SK-N-SH (cell line): Measurements from ENCODE around the gene DLEC1. TPM values are rescaled to one million over a fixed set of nuclear protein-coding genes. Genes with fewer than 3 reads are reported as not detected.

ENCODE experiments used
- CTCF ChIA-PET: fragments of 300-600, 350-600 bp; formaldehyde crosslinking; extraction: SDS; loops from one replicate; lab custom pipeline; 2021; lab: Yijun Ruan, JAX
- POLR2A ChIA-PET: fragments of 350-600 bp; sonication (Branson Sonifier 250); formaldehyde crosslinking; extraction: SDS; loops from one replicate; lab custom pipeline; 2020; ENCODE audit warnings: antibody characterized with exemption, inconsistent platforms; lab: Yijun Ruan, JAX
- DNase-seq: peaks from one replicate; pipeline ENCODE4 v3.0.0; 2012
- H2AFZ ChIP-seq: fragments of 200-600 bp; sonication (generic); 2 replicates; pipeline ENCODE4 v1.8.1; 2016; ENCODE audit warnings: antibody characterized with exemption, mild to moderate bottlenecking, low read depth
- H3F3A ChIP-seq: fragments of 200-600 bp; sonication (generic); replicated peaks from 2 replicates; pipeline ENCODE3; 2016; ENCODE audit warnings: antibody characterized with exemption, mild to moderate bottlenecking; ENCODE audit not compliant: insufficient read depth
- H3K27ac ChIP-seq, 2 experiments: fragments of 200-500 bp in 1 of 2; fragments of 200-600 bp in 1 of 2; sonication (Bioruptor generic) in 1 of 2; sonication (generic), shearing (Covaris generic) in 1 of 2; 2 replicates each; pipeline versions ENCODE4 v1.5.1 to v1.6.1; 2014 to 2016; ENCODE audit warnings: low read depth in 2 of 2, inconsistent platforms in 1 of 2, low read length in 1 of 2, mild to moderate bottlenecking in 1 of 2, mixed read lengths in 1 of 2
- H3K27me3 ChIP-seq: fragments of 200-600 bp; sonication (generic), shearing (Covaris generic); 2 replicates; pipeline ENCODE4 v1.6.1; 2016; ENCODE audit warnings: mixed run types; ENCODE audit not compliant: insufficient read depth
- H3K36me3 ChIP-seq, 2 experiments: fragments of 200-500 bp in 1 of 2; fragments of 200-600 bp in 1 of 2; sonication (Bioruptor generic) in 1 of 2; sonication (generic) in 1 of 2; replicated peaks in 1 of 2; 2 replicates each; pipeline versions ENCODE3 to v1.5.1; 2014 to 2016; ENCODE audit warnings: low read length in 1 of 2, mild to moderate bottlenecking in 1 of 2; ENCODE audit not compliant: insufficient read depth in 2 of 2, control insufficient read depth in 1 of 2
- H3K4me1 ChIP-seq, 2 experiments: fragments of 200-500 bp in 1 of 2; fragments of 200-600 bp in 1 of 2; sonication (Bioruptor generic) in 1 of 2; sonication (generic), shearing (Covaris generic) in 1 of 2; 2 replicates each; pipeline versions ENCODE4 v1.5.1 to v1.6.1; 2014 to 2016; ENCODE audit warnings: low read depth in 1 of 2, low read length in 1 of 2, mixed run types in 1 of 2; ENCODE audit not compliant: insufficient read depth in 2 of 2, control insufficient read depth in 1 of 2
- H3K4me2 ChIP-seq: fragments of 200-600 bp; sonication (generic), shearing (Covaris generic); 2 replicates; pipeline ENCODE4 v1.6.1; 2017; ENCODE audit warnings: mixed run types
- H3K4me3 ChIP-seq, 2 experiments: fragments of 200-500 bp in 1 of 2; fragments of 200-600 bp in 1 of 2; sonication (Bioruptor generic) in 1 of 2; sonication (generic), shearing (Covaris generic) in 1 of 2; 2 replicates each; pipeline versions ENCODE4 v1.5.1 to v1.8.1; 2014 to 2016; ENCODE audit warnings: low read depth in 2 of 2, inconsistent platforms in 1 of 2, low read length in 1 of 2, mild to moderate bottlenecking in 1 of 2, mixed read lengths in 1 of 2, moderate library complexity in 1 of 2
- H3K79me2 ChIP-seq: fragments of 200-600 bp; sonication (generic); 2 replicates; pipeline ENCODE4 v1.8.1; 2017; ENCODE audit warnings: mild to moderate bottlenecking; ENCODE audit not compliant: insufficient read depth
- H3K9ac ChIP-seq: fragments of 200-600 bp; sonication (generic); 2 replicates; pipeline ENCODE4 v1.6.1; 2017; ENCODE audit warnings: mixed run types
- H3K9me2 ChIP-seq: fragments of 200-600 bp; sonication (generic); 2 replicates; pipeline ENCODE4 v1.6.1; 2017; ENCODE audit warnings: mixed run types
- H3K9me3 ChIP-seq: fragments of 200-600 bp; sonication (generic); 2 replicates; pipeline ENCODE4 v1.6.1; 2017; ENCODE audit warnings: mixed run types, mild to moderate bottlenecking, moderate library complexity
- H4K20me1 ChIP-seq: fragments of 200-600 bp; sonication (generic); 2 replicates; pipeline ENCODE4 v1.6.1; 2017; ENCODE audit warnings: mild to moderate bottlenecking, mixed run types; ENCODE audit not compliant: insufficient read depth
- ELF1 ChIP-seq: IDR thresholded peaks from 2 replicates; pipeline ENCODE4 v1.4.0; 2012
- FOSL2 ChIP-seq: IDR thresholded peaks from 2 replicates; pipeline ENCODE4 v1.4.0; 2012; ENCODE audit warnings: low read depth, mild to moderate bottlenecking, moderate library complexity, borderline replicate concordance
- FOXJ3 ChIP-seq: sonication (generic); formaldehyde crosslinking; IDR thresholded peaks from 2 replicates; pipeline ENCODE4 v1.5.1; 2020; ENCODE audit warnings: mild to moderate bottlenecking, missing genetic modification reagents
- FOXM1 ChIP-seq: IDR thresholded peaks from 2 replicates; pipeline ENCODE4 v1.4.0; 2012; ENCODE audit warnings: low read depth, mild to moderate bottlenecking
- JUND ChIP-seq: IDR thresholded peaks from 2 replicates; pipeline ENCODE4 v1.4.0; 2012
- MEF2A ChIP-seq: IDR thresholded peaks from 2 replicates; pipeline ENCODE4 v1.4.0; 2012; ENCODE audit warnings: low read depth, borderline replicate concordance
- NRF1 ChIP-seq: IDR thresholded peaks from 2 replicates; pipeline ENCODE4 v1.6.1; 2012; ENCODE audit warnings: low read depth, mild to moderate bottlenecking, low read length
- POLR2AphosphoS5 ChIP-seq: IDR thresholded peaks from 2 replicates; pipeline ENCODE4 v1.6.1; 2012; ENCODE audit warnings: low read depth, low read length
- RFX5 ChIP-seq: IDR thresholded peaks from 2 replicates; pipeline ENCODE4 v1.6.1; 2012; ENCODE audit warnings: mild to moderate bottlenecking, improper control_type of control experiment, low read length
- RXRA ChIP-seq: IDR thresholded peaks from 2 replicates; pipeline ENCODE4 v1.4.0; 2012; ENCODE audit warnings: low read depth, mild to moderate bottlenecking, borderline replicate concordance
- SIN3A ChIP-seq: IDR thresholded peaks from 2 replicates; pipeline ENCODE4 v1.6.1; 2012; ENCODE audit warnings: low read depth, mild to moderate bottlenecking, low read length, moderate library complexity, borderline replicate concordance
- TAF1 ChIP-seq: IDR thresholded peaks from 2 replicates; pipeline ENCODE4 v1.6.1; 2012; ENCODE audit warnings: low read depth, mild to moderate bottlenecking, low read length, moderate library complexity, borderline replicate concordance
- TCF12 ChIP-seq: IDR thresholded peaks from 2 replicates; pipeline ENCODE4 v1.4.0; 2012
- TEAD4 ChIP-seq: IDR thresholded peaks from 2 replicates; pipeline ENCODE4 v1.4.0; 2012; ENCODE audit warnings: mild to moderate bottlenecking, borderline replicate concordance; ENCODE audit not compliant: insufficient read depth
- WGBS: methylation state at CpG from one replicate; pipeline ENCODE4 v1.1.6; 2017; ENCODE audit warnings: low lambda C conversion rate; 5-methylcytosine and 5-hydroxymethylcytosine counted together
- polyA plus RNA-seq, 3 experiments: library from polyadenylated mRNA; depleted of rRNA; stranded (reverse); fragments of >200 nt; gene quantifications; 2 replicates each; pipeline ENCODE4 v1.2.3, GENCODE V29; 2012
- TF ChIP-seq, protein P1 (sequence below): IDR thresholded peaks from 2 replicates; pipeline ENCODE4 v1.4.0; 2012; ENCODE audit warnings: low read depth, borderline replicate concordance
- TF ChIP-seq, protein P2 (sequence below): IDR thresholded peaks from 2 replicates; pipeline ENCODE4; 2012

Gene DLEC1
- polyA plus RNA-seq, 1 of the 3 experiments (the other 2 are of a cell fraction), result 0.02 TPM

DNA sequence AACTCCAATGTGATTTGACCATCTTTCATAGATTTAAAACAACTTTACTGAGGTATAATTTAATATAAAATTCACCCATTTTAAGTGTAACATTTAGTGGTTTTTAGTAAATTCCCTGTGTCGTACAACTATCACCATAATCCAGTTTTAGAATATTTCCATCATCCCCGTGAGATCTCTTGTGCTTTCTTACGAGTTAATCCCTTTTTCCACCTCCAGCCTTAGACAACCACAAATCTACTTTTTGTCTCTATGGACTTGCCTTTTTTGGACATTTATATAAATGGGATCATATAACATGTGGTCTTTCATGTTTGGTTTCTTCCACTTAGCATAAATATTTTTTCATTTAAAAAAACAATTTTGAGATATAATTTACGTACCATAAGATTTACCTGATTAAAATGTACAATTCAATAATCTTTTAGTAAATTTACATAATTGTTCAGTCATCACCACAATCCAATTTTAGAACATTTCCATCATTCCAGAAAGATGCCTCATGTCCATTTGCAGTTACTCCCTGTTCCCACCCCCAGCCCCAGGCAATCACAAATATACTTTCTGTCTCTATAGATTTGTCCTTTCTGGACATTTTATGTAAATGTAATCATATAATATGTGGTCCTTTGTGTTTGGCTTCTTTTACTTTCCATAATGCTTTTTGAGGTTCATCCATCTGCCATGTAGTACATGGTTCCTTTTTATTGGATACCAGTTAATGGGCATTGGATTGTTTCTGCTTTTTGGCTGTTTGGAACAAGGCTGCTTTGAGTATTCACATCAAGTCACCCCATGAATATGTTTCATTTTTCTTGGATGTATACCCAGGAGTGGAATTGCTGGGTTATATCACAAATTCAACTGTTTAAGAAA, 129.4 kb downstream of the DLEC1 start:
- H3K27me3 ChIP-seq, result no peaks in the 10 kb centered on the region
- WGBS, result 38% methylated on average over 4 of the region's 4 CpGs
- peaks cover 32% of the 10 kb centered on the region for H4K20me1 ChIP-seq
- TF ChIP-seq TEAD4 (0 out of 2 replicates have a peak, but pooled peaks have one; percentile 26), TAF1 (no peak), SIN3A (no peak), FOSL2 (peak; percentile 58; the same call in 1 of the 2 replicates), ELF1 (no peak), RFX5 (no peak), FOXJ3 (no peak), MEF2A (no peak), FOXM1 (no peak), NRF1 (no peak), JUND (peak; percentile 57), TCF12 (peak; percentile 32; the same call in 1 of the 2 replicates), POLR2AphosphoS5 (no peak; the same call in 1 of the 2 replicates)
- TF ChIP-seq, protein P1, sequence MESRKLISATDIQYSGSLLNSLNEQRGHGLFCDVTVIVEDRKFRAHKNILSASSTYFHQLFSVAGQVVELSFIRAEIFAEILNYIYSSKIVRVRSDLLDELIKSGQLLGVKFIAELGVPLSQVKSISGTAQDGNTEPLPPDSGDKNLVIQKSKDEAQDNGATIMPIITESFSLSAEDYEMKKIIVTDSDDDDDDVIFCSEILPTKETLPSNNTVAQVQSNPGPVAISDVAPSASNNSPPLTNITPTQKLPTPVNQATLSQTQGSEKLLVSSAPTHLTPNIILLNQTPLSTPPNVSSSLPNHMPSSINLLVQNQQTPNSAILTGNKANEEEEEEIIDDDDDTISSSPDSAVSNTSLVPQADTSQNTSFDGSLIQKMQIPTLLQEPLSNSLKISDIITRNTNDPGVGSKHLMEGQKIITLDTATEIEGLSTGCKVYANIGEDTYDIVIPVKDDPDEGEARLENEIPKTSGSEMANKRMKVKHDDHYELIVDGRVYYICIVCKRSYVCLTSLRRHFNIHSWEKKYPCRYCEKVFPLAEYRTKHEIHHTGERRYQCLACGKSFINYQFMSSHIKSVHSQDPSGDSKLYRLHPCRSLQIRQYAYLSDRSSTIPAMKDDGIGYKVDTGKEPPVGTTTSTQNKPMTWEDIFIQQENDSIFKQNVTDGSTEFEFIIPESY, result no peak
- TF ChIP-seq, protein P2, sequence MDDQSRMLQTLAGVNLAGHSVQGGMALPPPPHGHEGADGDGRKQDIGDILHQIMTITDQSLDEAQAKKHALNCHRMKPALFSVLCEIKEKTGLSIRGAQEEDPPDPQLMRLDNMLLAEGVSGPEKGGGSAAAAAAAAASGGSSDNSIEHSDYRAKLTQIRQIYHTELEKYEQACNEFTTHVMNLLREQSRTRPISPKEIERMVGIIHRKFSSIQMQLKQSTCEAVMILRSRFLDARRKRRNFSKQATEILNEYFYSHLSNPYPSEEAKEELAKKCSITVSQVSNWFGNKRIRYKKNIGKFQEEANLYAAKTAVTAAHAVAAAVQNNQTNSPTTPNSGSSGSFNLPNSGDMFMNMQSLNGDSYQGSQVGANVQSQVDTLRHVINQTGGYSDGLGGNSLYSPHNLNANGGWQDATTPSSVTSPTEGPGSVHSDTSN, result peak; percentile 33; the same call in 1 of the 2 replicates
- TF ChIP-seq, all 33 proteins: peak for 5
- Histone ChIP-seq H3K9me2 (no peaks in the 10 kb centered on the region), H3K9ac (peak overlapping the region; percentile 67), H3F3A (peaks cover 38% of the 10 kb centered on the region), H3K79me2 (peaks cover 80% of the 10 kb centered on the region), H3K4me3 (peak overlapping the region in 1 of 2 experiments; percentile 89; a peak in 2 of 4 replicates), H2AFZ (no peak overlapping the region), H3K4me1 (peaks cover 5 to 13% of the 10 kb centered on the region in 2 experiments; a peak in 3 of 4 replicates), H3K4me2 (peak overlapping the region; percentile 86), H3K27ac (peak overlapping the region; percentile 9 to 97; a peak in 3 of 4 replicates), H3K36me3 (peaks cover 0 to under 1% of the 10 kb centered on the region in 2 experiments), H3K9me3 (no peaks in the 10 kb centered on the region)
- no peak for DNase-seq
- ChIA-PET CTCF (no interaction called here), POLR2A (no interaction called here)

DNA sequence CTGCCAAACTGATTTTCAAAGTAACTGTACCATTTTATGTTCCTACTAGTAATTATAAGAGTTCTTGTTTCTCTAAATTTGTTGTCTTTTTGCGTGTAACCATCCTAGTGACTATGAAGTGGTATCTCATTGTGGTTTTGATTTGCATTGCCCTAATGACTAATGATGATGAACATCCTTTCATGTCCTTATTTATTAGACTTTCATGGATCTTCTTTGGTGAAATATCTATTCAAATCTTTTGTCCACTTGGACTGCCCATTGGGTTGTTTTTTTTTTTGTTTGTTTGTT, 130.0 kb downstream of the DLEC1 start:
- 22% methylated on average over 1 of the region's 1 CpG for WGBS
- Histone ChIP-seq H3F3A (peaks cover 38% of the 10 kb centered on the region), H3K79me2 (peaks cover 86% of the 10 kb centered on the region), H3K27ac (peak overlapping the region in 1 of 2 experiments; percentile 97; a peak in 2 of 4 replicates), H2AFZ (no peak overlapping the region), H3K9me2 (no peaks in the 10 kb centered on the region), H3K36me3 (peaks cover 0 to 4% of the 10 kb centered on the region in 2 experiments), H3K4me2 (peak overlapping the region; percentile 86), H3K27me3 (no peaks in the 10 kb centered on the region), H3K9ac (peak overlapping the region; percentile 67), H3K4me3 (peak overlapping the region in 1 of 2 experiments; percentile 89; a peak in 2 of 4 replicates), H4K20me1 (peaks cover 38% of the 10 kb centered on the region), H3K4me1 (peaks cover 11 to 12% of the 10 kb centered on the region in 2 experiments; a peak in 3 of 4 replicates), H3K9me3 (no peaks in the 10 kb centered on the region)
- TF ChIP-seq FOXM1 (no peak), RXRA (no peak), JUND (no peak; the same call in 1 of the 2 replicates), TCF12 (0 out of 2 replicates have a peak, but pooled peaks have one; percentile 2)
- TF ChIP-seq, protein P2, result peak; percentile 58
- CTCF ChIA-PET, result no interaction called here
- DNase-seq, result no peak
- POLR2A ChIA-PET, result no interaction called here
